IPS DF 6.9 (cell line): ENCODE data around the gene CBL.
A peak's percentile ranks its signal among the peaks of the same experiment; 100 is the strongest.

ENCODE experiments used
- DNase-seq: peaks from one replicate; pipeline ENCODE4 v3.0.0-alpha.2; 2013; ENCODE audit warnings: low read depth, low spot score
- H3K27ac ChIP-seq: one replicate; pipeline ENCODE4 v1.5.1; 2013; ENCODE audit warnings: low read length, control low read depth
- H3K27me3 ChIP-seq: 2 replicates; pipeline ENCODE4 v1.6.1; 2013; ENCODE audit warnings: mild to moderate bottlenecking, low read length; ENCODE audit not compliant: control insufficient read depth, insufficient read depth
- H3K36me3 ChIP-seq: 2 replicates; pipeline ENCODE4 v1.6.1; 2013; ENCODE audit warnings: low read length; ENCODE audit not compliant: control insufficient read depth, insufficient read depth
- H3K4me1 ChIP-seq: 2 replicates; pipeline ENCODE4 v1.6.1; 2013; ENCODE audit warnings: low read length; ENCODE audit not compliant: control insufficient read depth, insufficient read depth
- H3K4me3 ChIP-seq: 2 replicates; pipeline ENCODE4 v1.5.1; 2013; ENCODE audit warnings: mild to moderate bottlenecking, low read length
- H3K9me3 ChIP-seq: 2 replicates; pipeline ENCODE4 v1.6.1; 2013; ENCODE audit warnings: low read length, inconsistent platforms; ENCODE audit not compliant: control insufficient read depth, insufficient read depth
- WGBS: extraction: QIAGEN DNeasy Blood & Tissue Kit; methylation state at CpG from one replicate; pipeline ENCODE4 v1.1.7; 2013; ENCODE audit warnings: mixed read lengths, missing lambda C conversion rate; ENCODE audit not compliant: insufficient read length, insufficient coverage; 5-methylcytosine and 5-hydroxymethylcytosine counted together

Gene CBL

GRCh38 chr11:119338318-119338890, 132.3 kb downstream of the CBL start:
- Histone ChIP-seq H3K4me1 (peaks cover 18% of the 10 kb centered on the region), H3K27me3 (peaks cover 16% of the 10 kb centered on the region), H3K4me3 (peak overlapping the region; percentile 12; the same call in 1 of the 2 replicates), H3K9me3 (no peaks in the 10 kb centered on the region), H3K36me3 (peaks cover 4% of the 10 kb centered on the region; the same call in 1 of the 2 replicates), H3K27ac (no peak overlapping the region)
- no peak for DNase-seq
- WGBS: no CpG with 5 or more reads among the region's 17 CpGs

GRCh38 chr11:119338965-119339588, 132.9 kb downstream of the CBL start:
- Histone ChIP-seq H3K27ac (no peak overlapping the region), H3K9me3 (no peaks in the 10 kb centered on the region), H3K4me1 (peaks cover 18% of the 10 kb centered on the region), H3K36me3 (peaks cover 4% of the 10 kb centered on the region; the same call in 1 of the 2 replicates), H3K27me3 (peaks cover 16% of the 10 kb centered on the region), H3K4me3 (peak overlapping the region; percentile 41; the same call in 1 of the 2 replicates)
- no peak for DNase-seq
- no CpG with 5 or more reads among the region's 11 CpGs for WGBS

GRCh38 chr11:119339589-119340334, 133.6 kb downstream of the CBL start:
- DNase-seq: no peak
- H3K27me3 ChIP-seq: peaks cover 16% of the 10 kb centered on the region
- H3K4me1 ChIP-seq: peaks cover 18% of the 10 kb centered on the region
- H3K27ac ChIP-seq: no peak overlapping the region
- H3K9me3 ChIP-seq: no peaks in the 10 kb centered on the region
- H3K36me3 ChIP-seq: peaks cover 4% of the 10 kb centered on the region; the same call in 1 of the 2 replicates
- WGBS: no CpG with 5 or more reads among the region's 86 CpGs
- H3K4me3 ChIP-seq: peak overlapping the region; percentile 41; the same call in 1 of the 2 replicates

GRCh38 chr11:119340335-119341221, 134.4 kb downstream of the CBL start, which contains the start of gene C1QTNF5:
Gene C1QTNF5, minus strand, starts transcription at chr11:119340883. Its CDS starts 486 bp downstream, at chr11:119340397.
- Histone ChIP-seq H3K36me3 (peaks cover 4% of the 10 kb centered on the region; the same call in 1 of the 2 replicates), H3K4me3 (peak within 1 kb of the TSS; percentile 41; the same call in 1 of the 2 replicates), H3K4me1 (peaks cover 12% of the 10 kb centered on the region), H3K27me3 (peaks cover 16% of the 10 kb centered on the region), H3K27ac (no peak within 1 kb of the TSS), H3K9me3 (no peaks in the 10 kb centered on the region)
- WGBS: no CpG with 5 or more reads among the region's 53 CpGs
- DNase-seq: no peak

GRCh38 chr11:119341222-119342022, 135.3 kb downstream of the CBL start:
- H3K9me3 ChIP-seq: no peaks in the 10 kb centered on the region
- no CpG with 5 or more reads among the region's 16 CpGs for WGBS
- H3K27ac ChIP-seq: no peak overlapping the region
- H3K4me1 ChIP-seq: peaks cover 12% of the 10 kb centered on the region
- DNase-seq: no peak
- no peaks in the 10 kb centered on the region for H3K36me3 ChIP-seq
- H3K27me3 ChIP-seq: peaks cover 16% of the 10 kb centered on the region
- H3K4me3 ChIP-seq: no peak overlapping the region

- DNase-seq: no peak
- no peak overlapping the region for H3K27ac ChIP-seq
- H3K27me3 ChIP-seq: peaks cover 16% of the 10 kb centered on the region
- peaks cover 12% of the 10 kb centered on the region for H3K4me1 ChIP-seq
- H3K9me3 ChIP-seq: no peaks in the 10 kb centered on the region
- no peaks in the 10 kb centered on the region for H3K36me3 ChIP-seq
- no peak overlapping the region for H3K4me3 ChIP-seq
- no CpG with 5 or more reads among the region's 7 CpGs for WGBS
These were observed 135.8 kb downstream of the CBL start for GRCh38 chr11:119342023-119342300.

- Histone ChIP-seq H3K4me3 (no peak overlapping the region), H3K27ac (no peak overlapping the region), H3K36me3 (no peaks in the 10 kb centered on the region), H3K4me1 (peaks cover 11% of the 10 kb centered on the region), H3K9me3 (no peaks in the 10 kb centered on the region), H3K27me3 (peaks cover 16% of the 10 kb centered on the region)
- DNase-seq: no peak
- WGBS: no CpG with 5 or more reads among the region's 10 CpGs
These were observed 136.4 kb downstream of the CBL start for GRCh38 chr11:119342362-119343130.

- DNase-seq: no peak
- Histone ChIP-seq H3K4me1 (peaks cover 10% of the 10 kb centered on the region), H3K9me3 (no peaks in the 10 kb centered on the region), H3K4me3 (no peak overlapping the region), H3K27ac (no peak overlapping the region), H3K27me3 (peaks cover 16% of the 10 kb centered on the region), H3K36me3 (no peaks in the 10 kb centered on the region)
- no CpG with 5 or more reads among the region's 7 CpGs for WGBS
These were observed 137.6 kb downstream of the CBL start for GRCh38 chr11:119343726-119344125.

- H3K27ac ChIP-seq: no peak overlapping the region
- peaks cover 12% of the 10 kb centered on the region; the same call in 1 of the 2 replicates for H3K27me3 ChIP-seq
- H3K4me3 ChIP-seq: no peak overlapping the region
- DNase-seq: no peak
- peaks cover 5% of the 10 kb centered on the region for H3K4me1 ChIP-seq
- no CpG with 5 or more reads among the region's 14 CpGs for WGBS
- H3K9me3 ChIP-seq: no peaks in the 10 kb centered on the region
- no peaks in the 10 kb centered on the region for H3K36me3 ChIP-seq
These were observed 138.3 kb downstream of the CBL start for GRCh38 chr11:119344291-119345010.
